Non-pigmented ciliary epithelial cell (primary cell): ENCODE results near the gene ICE1.
"Not testable (repeated sequence)": the region's sequence is repeated elsewhere in the genome, so short reads cannot be mapped to it uniquely, and the experiment has no call there.

Experiments used
- DNase-seq: peaks from one replicate; pipeline ENCODE4 v3.0.0-alpha.2; 2010; ENCODE audit warnings: low read depth

ICE1 gene

GRCh38 chr5:5453131-5453530 lies 30.7 kb downstream of the ICE1 start:
- DNase-seq, result no peak

- DNase-seq, result no peak
Measured at GRCh38 chr5:5454391-5454790, 31.9 kb downstream of the ICE1 start.

DNA sequence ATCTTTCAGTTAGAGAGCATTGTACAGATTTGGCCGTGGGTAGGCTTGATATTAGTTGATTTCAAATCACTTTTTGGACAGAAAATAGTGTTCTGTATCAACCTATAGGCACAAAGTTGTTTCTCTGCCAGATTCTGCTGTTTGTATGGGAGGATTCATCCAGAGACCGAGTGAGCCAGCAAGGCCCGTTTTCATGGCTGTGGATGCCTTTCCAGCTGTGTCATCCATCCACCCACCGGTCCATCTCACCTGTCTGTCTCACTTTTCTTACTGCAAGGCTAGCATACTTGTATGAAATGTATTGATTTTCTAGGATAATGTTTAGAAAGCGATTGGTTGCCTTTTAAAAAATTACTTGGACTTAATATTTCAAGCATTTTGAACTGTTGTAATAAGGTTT lies 34.4 kb downstream of the ICE1 start:
- DNase-seq, result no peak

DNA sequence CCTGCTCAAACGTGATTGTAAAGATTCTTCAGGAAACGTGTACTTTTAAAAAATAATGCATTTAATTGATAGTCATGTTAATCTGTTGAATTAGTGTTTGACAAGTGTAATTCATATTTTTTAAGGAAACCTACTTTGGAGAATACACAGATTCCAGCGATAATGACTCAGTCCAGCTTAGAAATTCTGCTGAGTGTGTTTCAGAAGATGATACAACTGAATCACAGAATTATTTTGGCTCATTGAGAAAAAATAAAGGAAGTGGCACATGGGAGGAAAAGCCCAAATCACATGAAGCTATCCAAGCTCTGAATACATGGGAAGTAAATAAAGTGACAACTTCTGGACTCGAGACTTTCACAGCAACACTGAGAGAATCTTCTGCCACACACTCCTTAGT lies 37.8 kb downstream of the ICE1 start:
- no peak for DNase-seq

GRCh38 chr5:5461012-5461411 lies 38.5 kb downstream of the ICE1 start:
- no peak for DNase-seq

DNA sequence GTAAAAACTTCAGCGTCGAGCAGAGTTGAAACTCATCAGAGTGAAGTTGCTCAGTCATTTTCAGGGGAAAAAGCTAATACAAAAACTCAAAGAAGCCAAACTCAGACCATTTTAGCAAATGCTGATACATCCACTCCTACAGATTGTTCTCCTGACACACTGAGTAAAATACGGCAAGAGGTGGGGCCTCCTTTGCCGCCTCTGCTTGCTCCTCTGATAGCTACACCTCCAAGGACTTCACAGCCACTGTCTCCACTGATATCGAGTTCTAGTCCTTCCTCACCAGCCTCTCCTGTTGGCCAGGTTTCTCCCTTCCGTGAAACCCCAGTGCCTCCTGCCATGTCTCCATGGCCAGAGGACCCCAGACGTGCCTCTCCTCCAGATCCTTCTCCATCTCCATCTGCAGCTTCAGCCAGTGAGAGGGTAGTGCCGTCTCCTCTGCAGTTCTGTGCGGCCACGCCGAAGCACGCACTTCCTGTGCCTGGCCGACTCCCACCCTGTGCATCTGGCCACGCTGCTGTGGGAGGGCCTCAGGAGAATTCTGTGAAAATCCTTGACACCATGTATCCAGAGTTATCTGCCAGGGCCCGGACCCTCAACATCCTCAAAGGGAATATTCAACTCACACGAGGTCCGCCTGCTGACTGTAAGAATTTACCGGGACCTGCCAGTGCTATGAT lies 41.7 kb downstream of the ICE1 start:
- DNase-seq, result no peak

GRCh38 chr5:5466227-5466626 lies 43.8 kb downstream of the ICE1 start:
- no peak for DNase-seq

GRCh38 chr5:5467737-5468136 lies 45.3 kb downstream of the ICE1 start:
- peak; percentile 14 for DNase-seq

DNA sequence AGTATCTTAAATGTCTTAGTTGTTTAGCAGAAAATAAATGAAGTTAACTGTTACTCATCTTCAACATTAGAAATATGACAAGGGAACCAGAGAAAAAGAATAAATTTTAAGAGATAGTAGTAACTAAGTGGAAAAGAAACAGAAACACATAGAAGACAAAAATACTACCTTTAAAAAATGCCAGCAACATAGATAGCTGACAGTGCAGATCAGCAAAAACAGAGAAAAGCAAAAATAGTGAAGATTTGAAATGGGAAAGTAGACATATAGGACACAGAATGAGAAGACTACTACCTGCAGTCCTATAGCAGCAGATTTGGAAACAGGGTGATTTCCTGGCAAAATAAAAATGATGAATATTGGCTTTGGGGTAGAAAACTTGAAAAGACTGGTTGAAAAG lies 48.5 kb downstream of the ICE1 start:
- no peak for DNase-seq

GRCh38 chr5:5473226-5473625 lies 50.7 kb downstream of the ICE1 start:
- no peak for DNase-seq

DNA sequence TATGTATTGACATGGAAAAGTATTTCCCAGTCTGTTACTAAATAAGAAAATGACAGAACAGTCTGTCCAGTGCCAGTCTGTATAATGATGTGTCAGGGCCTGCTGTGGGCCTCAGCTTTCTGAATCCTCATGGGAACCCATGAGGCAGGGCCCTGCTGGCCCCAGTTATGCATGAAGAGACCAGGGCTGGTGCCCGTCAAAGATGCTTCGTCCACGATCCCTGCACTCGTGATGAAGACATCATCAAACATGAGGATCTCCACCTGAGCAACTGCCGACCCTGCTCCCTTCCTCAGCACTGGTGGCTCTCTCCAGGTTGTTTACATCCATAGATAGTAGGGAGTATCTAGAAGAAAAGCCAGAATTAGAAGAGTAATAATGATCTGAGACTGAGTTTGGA lies 52.5 kb downstream of the ICE1 start:
- DNase-seq, result no peak

DNA sequence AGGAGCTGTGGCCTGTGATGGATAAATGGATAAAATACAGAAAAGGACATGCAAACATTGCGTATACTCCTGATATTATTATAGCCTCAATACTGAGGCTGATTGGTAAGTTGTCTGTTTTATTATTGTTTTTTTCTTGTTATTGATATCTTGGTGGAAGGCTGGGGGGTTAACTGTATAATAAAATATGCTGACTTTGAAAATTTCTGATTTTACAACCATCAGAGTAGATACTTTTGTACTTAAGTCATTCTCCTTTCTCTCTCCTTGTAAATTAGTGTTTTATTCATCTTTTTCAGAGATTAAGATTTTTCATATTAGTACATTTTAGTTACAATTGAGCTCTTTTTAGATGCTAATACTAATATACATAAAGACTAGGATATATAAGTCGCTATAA lies 53.5 kb downstream of the ICE1 start:
- no peak for DNase-seq

GRCh38 chr5:5479578-5479977 lies 57.1 kb downstream of the ICE1 start:
- not testable (repeated sequence) for DNase-seq

DNA sequence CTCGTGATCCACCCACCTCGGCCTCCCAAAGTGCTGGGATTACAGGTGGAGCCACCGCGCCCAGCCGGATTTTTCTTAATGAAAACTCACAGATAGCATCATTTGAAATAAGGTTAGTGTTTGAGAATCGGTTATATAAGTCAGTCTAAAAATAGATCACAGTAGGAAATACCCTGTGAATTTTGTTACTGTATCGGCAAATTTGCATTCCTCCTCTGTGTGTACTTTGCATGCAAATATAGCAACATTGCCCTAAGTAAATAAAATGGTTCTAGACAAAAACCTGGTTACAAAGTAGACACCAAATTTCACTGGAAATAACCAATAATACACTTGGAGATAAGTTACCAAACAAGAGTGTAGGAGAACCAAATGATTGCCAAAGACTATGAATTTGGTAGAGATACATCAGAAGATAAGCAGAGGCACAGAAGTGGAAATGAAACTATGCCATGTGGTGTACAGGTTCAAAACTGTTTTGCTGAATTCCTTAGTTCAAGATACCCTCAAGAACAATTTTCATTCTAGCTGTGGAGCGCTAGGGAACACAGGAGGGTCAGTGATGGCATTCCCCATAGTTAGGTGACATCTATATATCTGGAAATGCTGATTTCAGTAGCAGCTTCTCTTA lies 58.1 kb downstream of the ICE1 start:
- DNase-seq, result no peak

DNA sequence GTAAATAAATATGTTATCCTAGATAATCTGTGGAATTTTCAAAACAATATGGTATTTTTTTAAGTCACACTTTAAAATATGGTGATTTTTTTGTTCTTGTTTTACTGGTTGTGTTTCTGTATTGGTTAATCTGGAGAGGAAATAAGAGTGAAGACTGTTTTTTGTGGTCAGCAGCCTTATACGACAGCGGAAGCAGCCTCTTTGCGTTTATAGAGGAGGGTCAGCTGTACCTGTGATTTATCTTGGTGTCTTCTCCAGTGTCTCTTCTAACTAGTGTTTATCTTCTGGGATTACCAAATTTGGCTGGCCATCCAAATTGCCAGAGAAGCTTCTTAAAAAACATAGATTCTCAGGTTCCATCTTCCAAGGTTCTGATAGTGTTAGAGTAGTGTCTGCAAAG lies 58.7 kb downstream of the ICE1 start:
- DNase-seq, result no peak

- no peak for DNase-seq
Measured at GRCh38 chr5:5481633-5482032, 59.2 kb downstream of the ICE1 start.

- DNase-seq, result no peak
Measured at GRCh38 chr5:5483350-5483749, 60.9 kb downstream of the ICE1 start.

DNA sequence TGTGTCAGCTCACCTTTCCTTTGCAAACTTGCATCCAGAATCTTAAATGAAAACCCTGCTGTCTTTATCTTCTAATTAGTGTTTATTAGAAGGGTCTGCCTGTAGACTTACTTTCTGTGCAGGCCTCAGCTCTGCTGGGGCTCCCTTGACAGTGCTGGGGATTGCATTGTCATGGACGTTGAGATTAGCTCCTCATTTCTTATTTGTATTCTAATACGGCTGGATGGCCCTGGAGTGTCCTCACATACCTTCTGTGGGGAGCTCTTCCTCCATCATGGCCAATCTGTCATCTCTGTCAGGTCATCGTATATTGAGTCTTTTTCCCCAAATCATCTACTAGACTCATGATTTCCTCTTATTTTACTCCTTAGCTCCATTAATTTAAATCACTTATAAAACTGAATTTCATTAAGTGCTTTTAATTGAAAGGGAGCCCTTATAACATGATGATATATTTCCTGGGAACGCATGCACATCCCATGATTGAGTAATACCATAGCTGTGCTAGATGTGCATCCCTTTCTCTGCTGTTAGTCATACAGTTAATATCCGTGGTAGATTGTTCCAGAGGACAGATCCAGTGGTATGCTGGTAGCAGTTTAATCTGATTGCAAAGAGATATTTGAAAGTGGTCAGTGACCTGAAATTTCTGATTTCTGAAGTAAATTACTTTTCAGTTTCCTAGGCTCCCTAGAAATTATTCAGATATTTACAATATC lies 61.6 kb downstream of the ICE1 start:
- peak; percentile 48 for DNase-seq

DNA sequence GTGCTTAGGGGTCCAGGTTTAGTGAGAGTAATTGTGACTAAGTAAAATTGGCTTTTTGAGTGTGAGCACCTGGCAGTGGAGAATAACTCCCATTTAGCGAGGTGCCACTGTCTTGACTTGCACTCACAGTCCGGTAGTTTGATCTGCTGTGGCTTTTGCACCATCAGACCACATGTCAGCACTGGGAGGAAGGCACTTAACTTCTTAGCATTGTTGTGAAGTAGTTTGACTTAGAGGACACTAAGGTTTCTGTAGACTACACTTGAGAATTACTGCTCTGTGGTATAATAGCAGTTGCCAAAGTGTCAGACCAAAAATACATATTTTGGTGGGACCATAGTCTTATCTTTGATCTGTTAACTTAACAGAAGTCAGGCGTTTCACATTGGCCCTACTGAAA lies 63.6 kb downstream of the ICE1 start:
- no peak for DNase-seq

DNA sequence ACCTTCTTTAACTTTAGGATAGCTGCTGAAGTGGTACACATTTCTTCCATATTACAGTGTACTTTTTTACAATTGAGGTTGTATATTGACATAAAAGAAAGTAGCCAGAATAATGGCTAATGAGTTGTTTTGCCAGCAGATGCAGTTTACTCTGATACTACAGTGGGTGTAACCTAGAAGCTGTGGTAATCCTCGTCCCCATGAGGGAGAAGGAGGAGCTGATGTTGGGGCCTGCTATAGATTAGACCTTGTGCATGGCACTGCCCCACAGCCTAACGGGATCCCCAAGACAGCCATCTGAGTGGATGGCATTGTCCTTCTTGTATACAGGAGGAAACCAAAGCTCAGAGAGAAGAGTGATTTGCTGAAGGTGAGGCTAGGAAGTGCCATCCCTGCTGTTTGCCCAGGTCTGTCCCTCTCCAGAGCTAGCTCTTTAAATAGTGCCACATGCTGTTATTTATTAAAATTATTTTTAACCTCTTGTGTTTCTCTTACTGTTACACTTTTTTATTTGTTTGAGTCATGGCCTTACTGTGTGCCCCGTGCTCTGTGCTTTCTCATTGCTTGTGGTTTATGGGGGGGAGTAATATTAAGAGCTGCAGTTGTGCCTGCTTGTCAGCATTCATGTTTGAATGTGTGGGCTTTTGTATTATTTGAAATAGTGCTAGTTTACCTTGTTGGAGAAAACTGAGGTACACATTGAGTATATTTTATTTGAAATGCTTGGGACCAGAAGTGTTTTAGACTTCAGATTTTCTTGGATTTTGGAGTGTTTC lies 65.3 kb downstream of the ICE1 start:
- no peak for DNase-seq

- no peak for DNase-seq
Measured at GRCh38 chr5:5490774-5491347, 68.4 kb downstream of the ICE1 start.
